Hepatocyte (in vitro differentiated cells): ENCODE measurements around the gene KMT5B.

Source experiments
- CTCF ChIP-seq: fragments of 200-600 bp; sonication (generic); IDR thresholded peaks from 2 replicates; pipeline ENCODE4 v1.5.1; 2016; ENCODE audit warnings: antibody characterized with exemption, mild to moderate bottlenecking; ENCODE audit not compliant: poor library complexity
- EZH2 ChIP-seq: fragments of 200-600 bp; sonication (generic); IDR thresholded peaks from 2 replicates; pipeline ENCODE4 v1.6.1; 2016; ENCODE audit warnings: antibody characterized with exemption, mild to moderate bottlenecking, borderline replicate concordance
- EZH2phosphoT487 ChIP-seq: fragments of 200-600 bp; sonication (generic); IDR thresholded peaks from one replicate; pipeline ENCODE4 v1.6.1; 2018; ENCODE audit warnings: antibody characterized with exemption, mild to moderate bottlenecking, low read depth, moderate library complexity; ENCODE audit not compliant: unreplicated experiment, severe bottlenecking

- TF ChIP-seq CTCF (no peak), EZH2 (no peak), EZH2phosphoT487 (no peak)
These were observed 43.2 kb upstream of the KMT5B start for GRCh38 chr11:68256331-68256741.
